ENCODE measurements around the gene MVK. TPM values are rescaled to one million over a fixed set of nuclear protein-coding genes. Genes with fewer than 3 reads are reported as not detected.

Gene MVK
- total and polyA plus RNA-seq, 9 donors = 7.4 to 66.4 (median 18.6) TPM

DNA sequence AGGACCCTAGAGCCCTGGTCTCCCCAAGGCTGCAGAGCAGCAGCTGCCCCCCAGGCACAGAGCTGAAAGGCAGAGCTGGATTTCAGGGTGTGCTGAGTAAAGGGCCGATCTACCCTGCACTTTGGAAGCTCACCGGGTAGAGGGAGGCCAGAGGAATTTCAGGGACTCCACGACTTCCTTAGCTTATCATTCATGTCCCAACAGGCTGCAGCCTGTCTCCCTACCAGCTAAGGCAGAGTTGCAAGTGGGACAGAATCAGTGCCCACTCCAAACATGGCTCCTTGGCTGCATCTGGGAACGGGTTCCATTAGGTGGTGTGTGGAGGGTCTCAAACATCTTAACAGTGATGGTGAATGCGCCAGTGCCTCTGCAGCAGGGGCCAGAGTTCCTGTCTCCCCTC lies 27.8 kb upstream of the MVK start:
- peaks cover 2% of the 10 kb centered on the region for H3K4me1 ChIP-seq (ENCODE audit: insufficient read depth)
- no peaks in the 10 kb centered on the region for H3K36me3 ChIP-seq
- no peak overlapping the region for H3K4me3 ChIP-seq
- no peak overlapping the region for H3K27ac ChIP-seq
- no peaks in the 10 kb centered on the region for H3K9me3 ChIP-seq
- intact Hi-C loops (cut with DNase I) = no loop called here
- H3K27me3 ChIP-seq = no peaks in the 10 kb centered on the region
- DNase-seq = no peak
- TF ChIP-seq, protein P1, sequence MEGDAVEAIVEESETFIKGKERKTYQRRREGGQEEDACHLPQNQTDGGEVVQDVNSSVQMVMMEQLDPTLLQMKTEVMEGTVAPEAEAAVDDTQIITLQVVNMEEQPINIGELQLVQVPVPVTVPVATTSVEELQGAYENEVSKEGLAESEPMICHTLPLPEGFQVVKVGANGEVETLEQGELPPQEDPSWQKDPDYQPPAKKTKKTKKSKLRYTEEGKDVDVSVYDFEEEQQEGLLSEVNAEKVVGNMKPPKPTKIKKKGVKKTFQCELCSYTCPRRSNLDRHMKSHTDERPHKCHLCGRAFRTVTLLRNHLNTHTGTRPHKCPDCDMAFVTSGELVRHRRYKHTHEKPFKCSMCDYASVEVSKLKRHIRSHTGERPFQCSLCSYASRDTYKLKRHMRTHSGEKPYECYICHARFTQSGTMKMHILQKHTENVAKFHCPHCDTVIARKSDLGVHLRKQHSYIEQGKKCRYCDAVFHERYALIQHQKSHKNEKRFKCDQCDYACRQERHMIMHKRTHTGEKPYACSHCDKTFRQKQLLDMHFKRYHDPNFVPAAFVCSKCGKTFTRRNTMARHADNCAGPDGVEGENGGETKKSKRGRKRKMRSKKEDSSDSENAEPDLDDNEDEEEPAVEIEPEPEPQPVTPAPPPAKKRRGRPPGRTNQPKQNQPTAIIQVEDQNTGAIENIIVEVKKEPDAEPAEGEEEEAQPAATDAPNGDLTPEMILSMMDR (IDR thresholded peaks at IDR 0.05) = no peak
- TF ChIP-seq EP300 (IDR thresholded peaks at IDR 0.05) = no peak
- TF ChIP-seq POLR2A (IDR thresholded peaks at IDR 0.05) = no peak
- WGBS, 3 donors = 48 to 61% (median 50%) methylated on average over 5 of the region's 5 CpGs

DNA sequence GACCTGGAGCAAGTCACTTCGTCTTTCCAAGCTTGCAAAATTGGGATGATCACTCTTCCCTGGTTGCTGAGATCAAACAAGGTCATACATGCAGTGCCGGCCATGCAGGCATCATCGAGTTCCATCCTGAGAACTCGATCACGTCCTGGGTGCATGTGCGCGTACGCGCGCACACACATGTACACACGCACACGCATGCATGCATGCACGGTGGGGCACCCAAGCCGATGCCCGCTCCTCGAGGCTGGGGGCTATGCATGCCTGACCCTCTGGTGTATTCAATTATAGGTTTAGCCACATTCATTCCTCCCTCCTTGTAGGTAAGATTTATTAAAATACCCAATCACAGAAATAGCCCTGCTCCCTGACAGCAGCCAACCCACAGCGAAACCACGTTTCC lies 26.3 kb upstream of the MVK start:
- H3K27me3 ChIP-seq = no peaks in the 10 kb centered on the region

DNA sequence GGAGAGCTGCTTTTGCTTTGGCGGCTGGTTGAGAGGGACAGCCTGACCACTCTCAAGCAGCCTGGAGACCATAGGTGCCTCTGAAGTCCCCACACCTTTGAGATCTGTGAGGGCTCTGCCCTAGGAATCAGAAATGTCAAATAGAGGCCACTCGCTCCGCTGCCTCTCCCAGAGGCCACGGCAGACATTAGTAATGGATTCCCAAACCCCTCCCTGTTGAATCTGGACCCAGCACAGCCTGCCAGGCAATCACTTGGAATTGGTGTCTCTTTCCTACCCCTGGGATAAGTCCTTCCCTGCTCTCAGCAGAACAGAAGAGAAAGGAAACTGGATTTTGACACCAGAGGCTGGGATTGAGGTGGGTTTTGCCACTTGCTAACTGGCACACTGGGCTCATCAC lies 25.3 kb upstream of the MVK start:
- H3K27ac ChIP-seq = no peak overlapping the region
- no peak overlapping the region for H3K4me3 ChIP-seq
- intact Hi-C loops (cut with DNase I) = no loop called here
- no peaks in the 10 kb centered on the region for H3K9me3 ChIP-seq
- WGBS, 3 donors = 67 to 73% (median 68%) methylated on average over 4 of the region's 4 CpGs
- no peak for TF ChIP-seq POLR2A (IDR thresholded peaks at IDR 0.05)
- TF ChIP-seq, protein P1 (IDR thresholded peaks at IDR 0.05) = no peak
- no peak for TF ChIP-seq EP300 (IDR thresholded peaks at IDR 0.05)
- no peaks in the 10 kb centered on the region for H3K36me3 ChIP-seq
- no peaks in the 10 kb centered on the region for H3K4me1 ChIP-seq (ENCODE audit: insufficient read depth)
- no peak for DNase-seq
- H3K27me3 ChIP-seq = no peaks in the 10 kb centered on the region

More for the DNA sequence above, 26.3 kb upstream of the MVK start:
- Histone ChIP-seq H3K36me3 (no peaks in the 10 kb centered on the region), H3K27ac (no peak overlapping the region), H3K4me1 (ENCODE audit: insufficient read depth) (no peaks in the 10 kb centered on the region), H3K4me3 (no peak overlapping the region), H3K9me3 (no peaks in the 10 kb centered on the region)
- TF ChIP-seq POLR2A (IDR thresholded peaks at IDR 0.05) (no peak), EP300 (IDR thresholded peaks at IDR 0.05) (no peak)
- TF ChIP-seq, protein P1 (IDR thresholded peaks at IDR 0.05) = no peak
- intact Hi-C loops (cut with DNase I) = no loop called here
- no peak for DNase-seq
- 82 to 90% (median 85%) methylated on average over 18 of the region's 18 CpGs for WGBS, 3 donors

DNA sequence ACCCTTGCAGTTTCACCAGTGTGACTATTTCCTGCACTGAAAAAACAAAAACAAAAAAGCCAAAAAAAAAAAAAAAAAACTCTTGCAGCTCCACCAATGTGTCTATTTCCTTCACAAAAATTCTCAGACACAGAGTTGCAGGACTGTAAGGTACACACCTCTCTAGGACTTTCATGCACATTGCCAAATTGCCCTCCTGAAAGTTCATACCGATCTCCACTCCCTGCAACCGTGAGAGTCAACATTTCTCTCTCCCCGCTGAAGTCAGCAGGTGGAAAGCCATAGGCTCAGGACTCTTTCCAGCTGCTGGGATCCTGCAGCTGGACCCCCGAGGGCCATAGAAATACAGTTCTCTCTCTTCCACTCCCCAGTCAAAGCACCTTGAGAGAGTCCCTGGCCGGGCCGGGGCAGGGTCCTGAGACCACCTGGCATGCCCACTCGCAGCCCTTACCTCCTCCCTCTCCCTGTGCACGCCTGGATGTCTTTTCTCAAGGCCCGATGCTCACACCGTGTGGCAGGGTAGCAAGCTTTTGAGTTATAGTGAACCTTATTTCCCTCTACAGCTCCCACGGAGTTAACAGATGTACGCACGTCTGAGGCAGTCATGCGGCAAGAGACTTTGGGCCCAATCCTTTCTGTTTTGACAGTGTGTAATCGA lies 23.9 kb upstream of the MVK start:
- H3K27ac ChIP-seq = no peak overlapping the region
- H3K27me3 ChIP-seq = no peaks in the 10 kb centered on the region
- DNase-seq = no peak
- intact Hi-C loops (cut with DNase I) = no loop called here
- no peaks in the 10 kb centered on the region for H3K4me1 ChIP-seq (ENCODE audit: insufficient read depth)
- 5 to 16% (median 5%) methylated on average over 15 of the region's 15 CpGs for WGBS, 3 donors
- H3K4me3 ChIP-seq = no peak overlapping the region
- H3K9me3 ChIP-seq = no peaks in the 10 kb centered on the region
- TF ChIP-seq POLR2A (IDR thresholded peaks at IDR 0.05) = no peak
- TF ChIP-seq, protein P1 (IDR thresholded peaks at IDR 0.05) = no peak
- TF ChIP-seq EP300 (IDR thresholded peaks at IDR 0.05) = no peak
- H3K36me3 ChIP-seq = no peaks in the 10 kb centered on the region
